Kidney epithelial cell (primary cell): ENCODE data around the gene PDE3A. TPM values are rescaled to one million over a fixed set of nuclear protein-coding genes. Genes with fewer than 3 reads are reported as not detected.
"Not testable (repeated sequence)": the region's sequence is repeated elsewhere in the genome, so short reads cannot be mapped to it uniquely, and the experiment has no call there.

ENCODE experiments used
- DNase-seq: peaks from one replicate; pipeline ENCODE4 v3.0.0-alpha.2; 2010; ENCODE audit warnings: low read depth
- H3K27me3 ChIP-seq: 2 replicates; pipeline ENCODE4 v1.6.0; 2011; ENCODE audit warnings: low read length; ENCODE audit not compliant: control insufficient read depth, insufficient read depth
- H3K36me3 ChIP-seq: 2 replicates; pipeline ENCODE4 v1.5.1; 2011; ENCODE audit warnings: low read length; ENCODE audit not compliant: control insufficient read depth, insufficient read depth
- H3K4me3 ChIP-seq: 2 replicates; pipeline ENCODE4 v1.5.1; 2011; ENCODE audit warnings: low read depth, mild to moderate bottlenecking, control low read depth, low read length
- CTCF ChIP-seq: IDR thresholded peaks from 2 replicates; pipeline ENCODE4 v1.5.1; 2011; ENCODE audit warnings: mild to moderate bottlenecking, moderate library complexity, low read length, control low read depth, inconsistent platforms; ENCODE audit not compliant: insufficient read depth, poor library complexity, severe bottlenecking
- total RNA-seq: library from RNA; depleted of rRNA; stranded (reverse); fragments of >200 nt; gene quantifications from 2 replicates; pipeline ENCODE4 v1.2.3, GENCODE V29; 2015

The PDE3A gene
- total RNA-seq, 1 donor from 2014 or later: 1.8 TPM

- peak; percentile 48 for DNase-seq
- H3K4me3 ChIP-seq: no peak overlapping the region
- H3K27me3 ChIP-seq: no peaks in the 10 kb centered on the region
- H3K36me3 ChIP-seq: no peaks in the 10 kb centered on the region
- TF ChIP-seq CTCF: no peak
Measured at GRCh38 chr12:20602641-20603391, 234.5 kb downstream of the PDE3A start.

GRCh38 chr12:20604408-20605067 is 236.2 kb downstream of the PDE3A start:
- no peak for TF ChIP-seq CTCF
- Histone ChIP-seq H3K27me3 (no peaks in the 10 kb centered on the region), H3K36me3 (no peaks in the 10 kb centered on the region), H3K4me3 (no peak overlapping the region)
- no peak for DNase-seq

- H3K36me3 ChIP-seq, H3K4me3 ChIP-seq, H3K27me3 ChIP-seq, DNase-seq: not testable (repeated sequence)
Measured at GRCh38 chr12:20615020-20615419, 246.7 kb downstream of the PDE3A start.

- no peak for DNase-seq
- no peak for TF ChIP-seq CTCF
- no peak overlapping the region for H3K4me3 ChIP-seq
- no peaks in the 10 kb centered on the region for H3K27me3 ChIP-seq
- no peaks in the 10 kb centered on the region for H3K36me3 ChIP-seq
Measured at GRCh38 chr12:20616093-20616492, 247.8 kb downstream of the PDE3A start.

GRCh38 chr12:20620261-20620660 is 251.9 kb downstream of the PDE3A start:
- Histone ChIP-seq H3K36me3 (no peaks in the 10 kb centered on the region), H3K4me3 (no peak overlapping the region), H3K27me3 (no peaks in the 10 kb centered on the region)
- DNase-seq: no peak
- no peak for TF ChIP-seq CTCF

- Histone ChIP-seq H3K36me3 (no peaks in the 10 kb centered on the region), H3K4me3 (no peak overlapping the region), H3K27me3 (no peaks in the 10 kb centered on the region)
- peak; percentile 67 for TF ChIP-seq CTCF
- no peak for DNase-seq
Measured at GRCh38 chr12:20624718-20625117, 256.4 kb downstream of the PDE3A start.
